DND-41 (cell line): Measurements from ENCODE around the gene SLX4IP.

Source experiments
- CTCF ChIP-seq: IDR thresholded peaks from 2 replicates; pipeline ENCODE4 v1.5.1; 2012; ENCODE audit warnings: borderline replicate concordance, low read length, moderate library complexity, mild to moderate bottlenecking; ENCODE audit not compliant: poor library complexity, severe bottlenecking; ENCODE audit errors: extremely low read depth
- EZH2 ChIP-seq: IDR thresholded peaks from 3 replicates; pipeline ENCODE4 v1.6.1; 2012; ENCODE audit warnings: borderline replicate concordance, low read depth, mild to moderate bottlenecking, moderate library complexity, low read length, inconsistent platforms; ENCODE audit not compliant: severe bottlenecking

GRCh38 chr20:10591946-10592521 is 156.9 kb downstream of the SLX4IP start:
- no peak for TF ChIP-seq CTCF
- TF ChIP-seq EZH2, result no peak
